Measurements from ENCODE around the gene MGAT3. TPM values are rescaled to one million over a fixed set of nuclear protein-coding genes. Genes with fewer than 3 reads are reported as not detected.

The MGAT3 gene
- total and polyA plus RNA-seq, 9 of the 15 experiments (the other 6 are each of a cell fraction or from before 2014, with no cell fraction given), result 0.10 to 11.5 (median 4.6) TPM

GRCh38 chr22:39502789-39503409, 46.1 kb downstream of the MGAT3 start (continued):
- TF ChIP-seq CEBPG (CRISPR knock-in tag; IDR thresholded peaks at IDR 0.05) (peak; percentile 70), CEBPG (tag; conservative IDR thresholded peaks at IDR 0.05 in 1 of 2, IDR thresholded peaks at IDR 0.05 in 1 of 2) (0 out of 4 replicates have a peak, but pooled peaks of 1 of the 2 experiments have one; percentile 17), CHD2 (IDR thresholded peaks at IDR 0.05; ENCODE audit: low read depth, low read length) (no peak), WHSC1 (IDR thresholded peaks at IDR 0.05; ENCODE audit: low read length) (peak; percentile 45), ZSCAN29 (IDR thresholded peaks at IDR 0.05) (no peak), DIDO1 (tag; IDR thresholded peaks at IDR 0.05; ENCODE audit: low read depth) (no peak), NR2C1 (IDR thresholded peaks at IDR 0.05) (no peak), NR2C1 (tag; IDR thresholded peaks at IDR 0.05) (no peak), IFI16 (CRISPR knock-in tag; IDR thresholded peaks at IDR 0.05) (no peak), CHD1 (IDR thresholded peaks at IDR 0.05; ENCODE audit: low read length) (peak; percentile 32), BACH1 (tag; IDR thresholded peaks at IDR 0.05) (no peak), SAP30 (IDR thresholded peaks at IDR 0.05; ENCODE audit: borderline replicate concordance, insufficient read depth, low read depth, low read length, poor library complexity, severe bottlenecking) (peak; percentile 50), STAT5B (CRISPR knock-in tag; IDR thresholded peaks at IDR 0.05) (no peak)
